GM18861 (cell line): Measurements from ENCODE around the gene PRTFDC1.
"Not testable (repeated sequence)": the region's sequence is repeated elsewhere in the genome, so short reads cannot be mapped to it uniquely, and the experiment has no call there.

Source experiments
- ATAC-seq: cut with Tn5 transposase; IDR thresholded peaks from one replicate; pipeline ENCODE4 v1.9.1; 2021; ENCODE audit not compliant: unreplicated experiment

Gene PRTFDC1

DNA sequence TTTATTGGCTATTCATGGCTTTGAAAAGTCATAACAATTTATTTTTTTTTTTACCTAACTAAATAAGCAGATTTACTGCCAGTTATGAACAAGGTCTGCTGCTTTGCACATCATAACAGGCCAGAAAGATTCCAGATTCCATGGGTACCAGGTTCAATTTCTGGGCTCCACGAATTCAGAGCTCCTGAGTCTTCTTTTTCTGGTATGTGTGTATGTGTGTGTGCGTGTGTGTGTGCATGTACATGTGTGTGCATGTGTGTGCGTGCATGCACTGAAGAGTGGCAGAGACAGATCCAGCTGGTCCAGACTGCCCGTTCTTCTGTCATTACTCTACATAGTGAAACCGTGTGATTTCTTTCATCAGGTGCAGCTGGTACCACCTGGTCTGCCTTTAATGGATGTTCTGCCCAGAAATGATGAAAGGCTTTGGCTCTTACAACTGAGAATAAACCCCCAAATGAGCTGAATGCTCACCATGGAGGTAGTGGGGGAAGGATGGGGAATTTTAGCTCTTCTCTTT is 14.6 kb upstream of the PRTFDC1 start:
- no peak for ATAC-seq

DNA sequence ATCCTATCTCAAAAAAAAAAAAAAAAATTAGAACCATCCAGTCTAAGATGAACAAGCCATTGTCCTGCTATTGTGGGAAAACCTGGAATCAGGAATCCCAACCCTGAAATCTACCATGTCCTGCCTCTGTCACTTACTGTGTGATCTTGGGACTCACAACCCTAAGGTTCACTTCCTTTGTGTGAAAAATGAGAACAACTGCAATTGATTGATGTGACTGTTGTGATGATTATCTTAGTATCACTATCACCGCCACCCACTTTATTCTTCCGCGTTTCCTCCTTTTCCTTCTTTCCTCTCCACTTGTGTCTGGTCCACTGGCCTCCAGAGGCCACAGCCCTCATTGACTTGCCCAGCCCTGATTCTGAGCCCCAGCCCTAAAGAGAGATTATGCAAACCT is 12.6 kb upstream of the PRTFDC1 start:
- no peak for ATAC-seq

- no peak for ATAC-seq
Observed at GRCh38 chr10:24963521-24964041, 11.2 kb upstream of the PRTFDC1 start.

GRCh38 chr10:24962995-24963394 is 10.6 kb upstream of the PRTFDC1 start:
- no peak for ATAC-seq

GRCh38 chr10:24961582-24961981 is 9.2 kb upstream of the PRTFDC1 start:
- ATAC-seq = no peak

DNA sequence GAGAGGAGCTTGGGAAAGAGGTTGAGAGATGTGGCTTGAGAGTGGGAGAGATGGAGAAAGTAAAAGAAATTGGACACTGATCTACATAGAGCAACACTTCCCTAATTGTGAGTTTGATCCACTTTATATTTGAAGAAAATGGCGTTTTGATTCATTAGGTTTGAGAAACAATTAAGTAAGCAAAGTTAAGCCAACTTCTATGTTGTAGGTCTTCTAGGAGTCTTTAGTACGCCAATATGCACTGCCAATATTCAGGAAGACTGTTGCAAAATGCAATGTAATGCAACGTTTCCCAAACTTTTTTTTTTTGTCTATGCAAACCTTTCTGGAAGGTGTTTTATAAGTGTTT is 7.0 kb upstream of the PRTFDC1 start:
- ATAC-seq = no peak

DNA sequence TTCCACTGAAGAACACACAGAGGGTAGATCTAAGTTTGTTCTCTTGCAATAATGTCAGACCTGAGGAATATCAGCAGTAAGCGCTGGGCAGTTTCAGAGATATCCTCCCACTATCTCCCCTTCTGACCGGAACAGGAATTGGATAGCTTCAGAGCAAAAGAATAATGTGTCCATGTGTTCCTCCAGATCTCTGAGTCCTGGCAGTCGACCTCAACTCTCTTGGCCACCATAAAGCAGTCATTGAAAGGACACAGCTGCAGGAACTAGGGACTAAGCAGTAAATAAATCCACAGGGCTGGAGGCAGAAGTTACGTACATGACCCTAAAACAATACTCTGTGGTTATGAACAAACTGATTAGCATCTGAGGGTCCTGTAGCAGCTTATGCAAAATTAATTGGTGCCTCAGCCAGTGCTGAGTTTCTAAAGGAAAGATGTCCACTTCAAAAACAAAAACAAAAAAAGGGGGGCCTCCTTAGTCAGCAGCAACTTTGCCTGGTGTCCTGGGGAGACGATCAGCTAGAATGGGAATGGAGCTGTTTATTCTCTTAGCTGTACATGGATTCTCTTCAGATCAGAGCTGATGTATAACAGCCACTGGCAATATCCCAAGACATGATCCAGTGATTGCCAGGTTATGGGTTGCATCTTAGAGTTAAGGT is 6.4 kb upstream of the PRTFDC1 start:
- no peak for ATAC-seq

GRCh38 chr10:24958091-24958720 is 5.8 kb upstream of the PRTFDC1 start:
- no peak for ATAC-seq

DNA sequence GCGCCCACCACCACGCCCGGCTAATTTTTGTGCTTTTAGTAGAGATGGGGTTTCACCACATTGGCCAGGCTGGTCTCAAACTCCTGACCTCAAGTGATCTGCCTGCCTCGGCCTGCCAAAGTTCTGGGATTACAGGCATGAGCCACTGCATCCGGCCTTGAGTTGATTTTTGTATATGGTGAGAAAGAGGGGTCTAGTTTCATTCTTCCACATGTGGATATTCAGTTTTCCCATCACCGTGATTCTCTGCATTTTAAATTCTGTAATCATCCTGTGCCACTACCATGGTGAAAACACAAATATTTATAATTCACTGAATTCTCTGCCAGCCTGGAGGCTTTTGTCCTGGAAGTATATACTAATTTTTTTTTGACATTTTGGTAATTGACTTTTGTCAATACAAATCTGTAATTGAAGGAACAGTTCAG is 5.2 kb upstream of the PRTFDC1 start:
- not testable (repeated sequence) for ATAC-seq

GRCh38 chr10:24953675-24954074 is 1.3 kb upstream of the PRTFDC1 start:
- no peak for ATAC-seq

- peak; percentile 56 for ATAC-seq
Observed at GRCh38 chr10:24952707-24953645, 570 bp upstream of the PRTFDC1 start.

GRCh38 chr10:24951201-24952142 is 934 bp downstream of the PRTFDC1 start:
- ATAC-seq = no peak

DNA sequence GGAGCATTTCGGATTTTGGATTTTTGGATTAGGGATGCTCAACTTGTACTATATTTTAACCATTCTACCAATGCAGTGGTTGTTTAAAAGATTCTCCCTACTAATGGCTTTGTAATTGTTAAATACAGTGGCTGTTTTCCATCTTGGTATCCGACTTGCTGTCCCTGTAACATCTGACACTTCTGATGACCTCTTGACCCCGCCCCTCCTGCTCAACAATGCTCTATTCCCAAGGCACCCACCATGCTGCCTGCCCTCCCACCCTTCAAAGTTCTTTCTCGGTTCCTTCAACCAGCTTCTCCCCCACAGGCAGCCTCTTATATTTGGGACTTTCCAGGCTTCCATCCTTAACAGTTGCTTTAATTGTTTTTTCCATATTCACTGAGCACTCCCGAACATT is 2.0 kb downstream of the PRTFDC1 start:
- no peak for ATAC-seq

GRCh38 chr10:24949616-24950015 is 2.8 kb downstream of the PRTFDC1 start:
- ATAC-seq = no peak

GRCh38 chr10:24947304-24948097 is 4.9 kb downstream of the PRTFDC1 start:
- ATAC-seq = peak; percentile 75

- ATAC-seq = no peak
Observed at GRCh38 chr10:24944512-24945255, 7.7 kb downstream of the PRTFDC1 start.

- no peak for ATAC-seq
Observed at GRCh38 chr10:24938525-24938924, 13.9 kb downstream of the PRTFDC1 start.

DNA sequence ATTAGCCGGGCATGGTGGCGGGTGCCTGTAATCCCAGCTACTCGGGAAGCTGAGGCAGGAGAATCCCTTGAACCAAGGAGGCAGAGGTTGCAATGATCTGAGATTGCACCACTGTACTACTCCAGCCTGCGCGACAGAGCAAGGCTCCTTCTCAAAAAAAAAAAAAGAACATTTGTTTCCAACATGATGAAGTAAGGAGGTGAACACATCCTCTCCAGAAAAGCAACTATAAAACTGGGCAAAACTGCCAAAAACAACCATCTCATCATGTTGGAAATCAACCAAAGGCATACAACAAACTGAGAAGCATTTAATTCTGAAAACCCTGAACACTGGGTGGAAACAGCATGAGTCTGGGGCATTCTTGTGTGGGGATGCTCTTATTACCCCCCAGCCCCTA is 14.3 kb downstream of the PRTFDC1 start:
- ATAC-seq = no peak
